Astrocyte of the cerebellum (primary cell): ENCODE results near the gene ZNF564.
"Not testable (repeated sequence)": the region's sequence is repeated elsewhere in the genome, so short reads cannot be mapped to it uniquely, and the experiment has no call there.

ENCODE experiments used
- DNase-seq: peaks from one replicate; pipeline ENCODE4 v3.0.0-alpha.2; 2011; ENCODE audit warnings: low read depth
- H3K4me3 ChIP-seq: 2 replicates; pipeline ENCODE4 v1.5.1; 2011; ENCODE audit warnings: mild to moderate bottlenecking, low read depth, low read length, moderate library complexity
- CTCF ChIP-seq: IDR thresholded peaks from 2 replicates; pipeline ENCODE4 v1.5.1; 2012; ENCODE audit warnings: low read length, low read depth, moderate library complexity, mild to moderate bottlenecking; ENCODE audit errors: missing control alignments
- in situ Hi-C: cut with HindIII; loops from 2 replicates; pipeline ENCODE4 v1.10.0; 2017; ENCODE audit warnings: low sequenced_read_pairs

The ZNF564 gene

GRCh38 chr19:12521996-12522395, 29.3 kb downstream of the ZNF564 start:
- DNase-seq: no peak
- in situ Hi-C loops: no loop called here
- no peak for TF ChIP-seq CTCF
- H3K4me3 ChIP-seq: no peak overlapping the region

- no peak for DNase-seq
- in situ Hi-C loops: no loop called here
- no peak overlapping the region for H3K4me3 ChIP-seq
- TF ChIP-seq CTCF: no peak
Observed at GRCh38 chr19:12513531-12514061, 37.7 kb downstream of the ZNF564 start.

GRCh38 chr19:12497032-12497431, 54.2 kb downstream of the ZNF564 start:
- no peak overlapping the region for H3K4me3 ChIP-seq
- no peak for DNase-seq
- TF ChIP-seq CTCF: no peak
- in situ Hi-C loops: no loop called here

- H3K4me3 ChIP-seq: no peak overlapping the region
- DNase-seq: no peak
- TF ChIP-seq CTCF: no peak
- in situ Hi-C loops: no loop called here
Observed at GRCh38 chr19:12496480-12496879, 54.8 kb downstream of the ZNF564 start.

- H3K4me3 ChIP-seq: peak overlapping the region; percentile 52
- DNase-seq: peak; percentile 24
- peak; percentile 5 for TF ChIP-seq CTCF
- in situ Hi-C loops: no loop called here
Observed at GRCh38 chr19:12495002-12495802, 56.1 kb downstream of the ZNF564 start.

GRCh38 chr19:12494260-12494860, 56.9 kb downstream of the ZNF564 start:
- in situ Hi-C loops: no loop called here
- H3K4me3 ChIP-seq: no peak overlapping the region
- no peak for DNase-seq
- TF ChIP-seq CTCF: no peak

GRCh38 chr19:12486265-12486783, 65.0 kb downstream of the ZNF564 start:
- H3K4me3 ChIP-seq, in situ Hi-C loops, DNase-seq: not testable (repeated sequence)
